ENCODE data around the gene CDH23.
A peak's percentile ranks its signal among the peaks of the same experiment; 100 is the strongest.

CDH23 gene

DNA sequence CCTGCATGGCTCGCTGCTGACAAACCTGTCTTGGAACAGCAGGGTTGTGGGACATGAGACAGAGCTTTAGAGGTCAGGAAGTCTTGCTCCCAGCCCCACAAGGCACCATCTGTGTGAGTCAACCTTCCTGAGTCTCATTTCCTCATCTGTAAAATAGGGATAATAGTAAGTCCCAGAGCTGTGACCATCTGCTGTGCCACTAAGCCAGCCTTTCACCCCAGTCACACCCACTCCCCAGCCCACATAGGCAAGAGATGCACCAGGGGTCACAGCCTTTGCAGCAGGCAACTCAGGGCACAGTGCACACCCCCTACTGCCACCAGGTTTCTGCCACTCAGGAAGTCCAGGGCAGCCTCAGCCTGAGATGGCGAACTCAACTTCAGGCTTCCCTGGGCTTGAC lies 29.4 kb upstream of the CDH23 start:
- in situ Hi-C loops (cut with HindIII; ENCODE audit: low pct_ligation_motif_present, low pct_unique_long_range_greater_than_20kb, low sequenced_read_pairs), result no loop called here
- no peak for DNase-seq

DNA sequence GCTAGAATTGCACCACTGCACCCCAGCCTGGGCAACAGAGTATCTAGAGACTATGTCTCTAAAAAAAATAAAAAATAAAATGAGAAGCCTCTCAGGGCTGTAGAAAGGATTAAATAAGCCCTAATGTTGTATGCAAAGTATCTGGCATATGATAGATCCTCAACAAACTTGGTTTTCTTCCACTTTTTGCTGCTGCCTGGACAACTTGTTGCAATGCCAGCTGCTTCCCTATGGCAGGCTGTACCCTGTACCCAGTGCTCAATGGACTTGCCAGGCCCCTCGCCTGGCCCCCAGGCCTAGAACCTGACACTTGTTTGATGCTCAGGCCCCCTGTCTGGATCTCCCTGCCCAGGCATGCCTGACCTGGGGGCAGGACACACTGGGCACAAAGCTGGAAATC lies 28.5 kb upstream of the CDH23 start:
- in situ Hi-C loops (cut with HindIII; ENCODE audit: low pct_ligation_motif_present, low pct_unique_long_range_greater_than_20kb, low sequenced_read_pairs), result no loop called here
- no peak for DNase-seq

GRCh38 chr10:71368643-71369042 lies 28.1 kb upstream of the CDH23 start:
- DNase-seq, result no peak
- in situ Hi-C loops (cut with HindIII; ENCODE audit: low pct_ligation_motif_present, low pct_unique_long_range_greater_than_20kb, low sequenced_read_pairs), result no loop called here

GRCh38 chr10:71369602-71370001 lies 27.1 kb upstream of the CDH23 start:
- DNase-seq, result no peak
- in situ Hi-C loops (cut with HindIII; ENCODE audit: low pct_ligation_motif_present, low pct_unique_long_range_greater_than_20kb, low sequenced_read_pairs), result no loop called here

GRCh38 chr10:71370031-71370430 lies 26.7 kb upstream of the CDH23 start:
- in situ Hi-C loops (cut with HindIII; ENCODE audit: low pct_ligation_motif_present, low pct_unique_long_range_greater_than_20kb, low sequenced_read_pairs), result no loop called here
- DNase-seq, result no peak

- in situ Hi-C loops (cut with HindIII; ENCODE audit: low pct_ligation_motif_present, low pct_unique_long_range_greater_than_20kb, low sequenced_read_pairs), result no loop called here
- no peak for DNase-seq
Measured at GRCh38 chr10:71371750-71372166, 25.0 kb upstream of the CDH23 start.

GRCh38 chr10:71372882-71373495 lies 23.7 kb upstream of the CDH23 start:
- DNase-seq, result no peak
- in situ Hi-C loops (cut with HindIII; ENCODE audit: low pct_ligation_motif_present, low pct_unique_long_range_greater_than_20kb, low sequenced_read_pairs), result no loop called here

GRCh38 chr10:71374481-71375233 lies 22.1 kb upstream of the CDH23 start:
- in situ Hi-C loops (cut with HindIII; ENCODE audit: low pct_ligation_motif_present, low pct_unique_long_range_greater_than_20kb, low sequenced_read_pairs), result no loop called here
- no peak for DNase-seq

DNA sequence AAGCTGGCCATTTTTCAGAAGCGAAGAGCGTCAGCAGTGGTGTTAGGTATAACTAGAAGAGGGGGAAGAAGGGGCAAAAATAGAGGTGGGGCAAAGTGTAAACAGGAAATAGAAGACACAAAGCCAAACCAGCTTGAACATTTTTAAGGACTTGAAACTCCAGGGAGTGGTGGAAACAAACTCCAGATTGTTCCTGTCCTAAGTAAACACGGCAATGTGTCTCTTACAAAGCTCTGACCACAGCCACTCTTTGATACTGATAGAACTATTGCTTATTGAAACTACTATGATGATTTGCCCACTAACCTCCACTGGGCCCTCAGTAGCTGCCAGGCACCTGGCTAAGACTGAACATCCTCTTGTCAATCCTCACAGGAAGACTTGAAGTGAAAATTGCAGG lies 20.8 kb upstream of the CDH23 start:
- no peak for DNase-seq

GRCh38 chr10:71378336-71379117 lies 18.2 kb upstream of the CDH23 start:
- no peak for DNase-seq

More for the DNA sequence above, 20.8 kb upstream of the CDH23 start:
- in situ Hi-C loops (cut with HindIII; ENCODE audit: low pct_ligation_motif_present, low pct_unique_long_range_greater_than_20kb, low sequenced_read_pairs), result no loop called here

DNA sequence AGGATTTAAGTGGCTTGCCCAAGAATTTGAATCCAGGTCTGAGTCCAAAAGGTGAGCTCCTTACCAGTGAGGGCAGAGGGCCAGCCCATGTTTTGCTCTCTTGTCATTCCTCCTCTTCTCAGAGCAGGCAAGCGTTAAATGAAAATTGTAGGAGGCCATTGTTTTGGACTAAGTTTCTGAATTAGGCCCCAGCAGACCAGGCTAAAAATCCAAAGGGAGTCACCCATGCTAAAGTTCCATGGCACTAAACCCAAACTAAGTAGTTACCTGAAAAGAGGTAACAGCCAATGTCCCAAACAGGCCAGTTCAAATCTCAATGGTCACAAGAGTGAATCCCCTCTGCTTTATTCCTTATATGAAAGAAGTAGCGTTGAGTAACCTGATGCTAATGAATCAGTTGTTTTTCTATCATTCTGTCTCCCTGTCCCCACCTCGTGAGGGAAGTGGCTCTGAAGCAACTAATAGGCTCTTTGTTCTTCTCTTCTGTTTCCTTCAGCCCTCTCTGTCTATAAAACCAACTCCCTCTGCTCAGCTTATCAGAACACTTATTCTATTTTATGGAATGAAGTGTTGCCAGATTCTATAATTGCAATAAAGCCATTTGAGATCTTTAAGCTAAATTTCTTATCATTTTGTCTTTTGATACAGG lies 17.5 kb upstream of the CDH23 start:
- DNase-seq, result no peak
- in situ Hi-C loops (cut with HindIII; ENCODE audit: low pct_ligation_motif_present, low pct_unique_long_range_greater_than_20kb, low sequenced_read_pairs), result no loop called here

More at GRCh38 chr10:71378336-71379117, 18.2 kb upstream of the CDH23 start:
- in situ Hi-C loops (cut with HindIII; ENCODE audit: low pct_ligation_motif_present, low pct_unique_long_range_greater_than_20kb, low sequenced_read_pairs), result no loop called here

GRCh38 chr10:71380841-71381240 lies 15.9 kb upstream of the CDH23 start:
- in situ Hi-C loops (cut with HindIII; ENCODE audit: low pct_ligation_motif_present, low pct_unique_long_range_greater_than_20kb, low sequenced_read_pairs), result no loop called here
- DNase-seq, result no peak

DNA sequence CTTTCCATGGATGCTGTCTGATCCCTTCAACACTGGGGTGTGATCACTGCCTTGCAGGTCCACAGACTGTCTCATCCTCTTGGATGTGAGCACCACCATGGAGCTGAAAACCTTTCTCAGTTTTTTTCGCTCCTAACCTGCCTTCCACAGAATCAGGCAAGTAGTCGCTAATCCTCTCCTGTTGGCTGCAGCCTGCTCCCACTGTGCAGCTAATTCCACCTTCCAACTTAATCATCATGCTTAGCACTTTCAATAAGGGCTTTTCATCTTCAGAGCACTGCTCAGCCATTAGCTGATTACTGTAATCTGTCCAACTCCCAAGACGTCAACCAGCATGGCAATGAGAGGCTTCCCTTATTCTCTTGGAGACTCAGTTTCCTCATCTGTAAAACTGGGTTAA lies 15.1 kb upstream of the CDH23 start:
- in situ Hi-C loops (cut with HindIII; ENCODE audit: low pct_ligation_motif_present, low pct_unique_long_range_greater_than_20kb, low sequenced_read_pairs), result no loop called here
- DNase-seq, result no peak

- DNase-seq, result no peak
- in situ Hi-C loops (cut with HindIII; ENCODE audit: low pct_ligation_motif_present, low pct_unique_long_range_greater_than_20kb, low sequenced_read_pairs), result no loop called here
Measured at GRCh38 chr10:71382028-71382427, 14.7 kb upstream of the CDH23 start.

DNA sequence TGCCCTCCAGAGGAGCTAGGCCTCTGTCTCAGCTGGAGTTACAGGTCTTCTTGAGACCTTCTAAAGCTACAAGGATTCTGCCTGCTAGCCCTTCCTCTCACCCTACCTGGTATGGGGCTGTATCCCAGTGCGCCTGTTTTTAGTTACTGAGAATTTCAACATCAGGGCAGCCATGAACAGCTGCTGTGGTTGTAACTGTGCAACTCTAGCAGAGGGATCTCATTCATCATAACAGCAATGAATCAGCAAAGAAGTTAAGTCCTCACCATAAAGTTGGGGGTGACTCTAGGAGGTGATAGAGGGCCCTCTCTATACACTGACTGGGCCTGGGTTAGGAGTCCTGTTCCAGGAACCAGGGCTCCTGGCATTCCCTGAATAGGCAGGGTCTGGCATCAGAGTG lies 14.0 kb upstream of the CDH23 start:
- in situ Hi-C loops (cut with HindIII; ENCODE audit: low pct_ligation_motif_present, low pct_unique_long_range_greater_than_20kb, low sequenced_read_pairs), result no loop called here
- no peak for DNase-seq

DNA sequence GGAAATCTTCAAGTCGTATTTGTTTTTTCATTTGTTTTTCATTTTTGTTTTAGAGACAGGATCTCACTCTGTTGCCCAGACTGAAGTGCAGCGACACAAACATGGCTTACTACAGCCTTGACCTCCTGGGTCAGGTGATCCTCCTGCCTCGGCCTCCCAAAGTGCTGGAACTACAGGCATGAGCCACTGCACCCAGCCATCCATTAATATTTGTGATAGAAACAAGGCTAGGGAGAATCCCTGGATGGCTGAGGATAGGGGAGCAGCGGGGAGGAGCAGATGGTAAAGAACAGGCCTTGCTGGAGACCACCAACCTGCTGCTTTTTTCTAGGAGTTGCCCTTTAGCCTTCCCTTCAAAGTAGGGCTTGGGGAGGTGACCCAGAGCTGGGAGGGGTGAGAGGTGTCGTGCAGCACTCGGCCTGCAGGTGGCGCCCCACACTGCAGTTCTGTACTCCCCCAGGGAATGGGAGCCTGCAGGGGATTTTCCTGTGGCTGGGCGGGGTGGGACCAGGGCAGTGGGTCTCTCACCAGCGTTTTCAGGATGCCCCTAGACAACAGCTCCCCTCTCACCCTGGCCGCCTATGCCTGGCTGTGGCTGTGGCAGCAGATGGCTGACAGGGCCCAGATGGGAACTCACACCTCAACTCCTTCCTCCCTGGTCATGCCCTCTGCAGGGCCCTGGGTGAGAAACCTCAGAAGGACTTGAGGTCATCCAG lies 12.6 kb upstream of the CDH23 start:
- DNase-seq, result peak; percentile 47
- in situ Hi-C loops (cut with HindIII; ENCODE audit: low pct_ligation_motif_present, low pct_unique_long_range_greater_than_20kb, low sequenced_read_pairs), result no loop called here

GRCh38 chr10:71388171-71388570 lies 8.5 kb upstream of the CDH23 start:
- in situ Hi-C loops (cut with HindIII; ENCODE audit: low pct_ligation_motif_present, low pct_unique_long_range_greater_than_20kb, low sequenced_read_pairs), result no loop called here
- no peak for DNase-seq

- in situ Hi-C loops (cut with HindIII; ENCODE audit: low pct_ligation_motif_present, low pct_unique_long_range_greater_than_20kb, low sequenced_read_pairs), result no loop called here
- DNase-seq, result no peak
Measured at GRCh38 chr10:71388583-71389310, 8.0 kb upstream of the CDH23 start.

Measured in ACHN (cell line).